HCT116 (cell line): ENCODE data around the gene TENT4A.

ENCODE experiments used
- CEBPB ChIP-seq: IDR thresholded peaks from 2 replicates; pipeline ENCODE4 v1.6.1; 2012; ENCODE audit warnings: low read depth
- CTCF ChIP-seq, 3 experiments: fragments of 200-600 bp in 1 of 3; sonication (generic) in 1 of 3; IDR thresholded peaks in 2 of 3; conservative IDR thresholded peaks in 1 of 3; 2 replicates each; pipeline ENCODE4 v1.5.1; 2012 to 2017; ENCODE audit warnings: low read depth in 2 of 3, low read length in 2 of 3, antibody characterized with exemption in 1 of 3, borderline replicate concordance in 1 of 3, control low read depth in 1 of 3, mild to moderate bottlenecking in 1 of 3, mixed read lengths in 1 of 3, mixed run types in 1 of 3, moderate library complexity in 1 of 3; ENCODE audit not compliant: insufficient read depth in 1 of 3
- EZH2phosphoT487 ChIP-seq: fragments of 200-600 bp; IDR thresholded peaks from 2 replicates; pipeline ENCODE4 v1.6.1; 2018; ENCODE audit warnings: antibody characterized with exemption, borderline replicate concordance
- POLR2A ChIP-seq: IDR thresholded peaks from 2 replicates; pipeline ENCODE4 v1.7.0; 2011; ENCODE audit warnings: borderline replicate concordance; ENCODE audit not compliant: insufficient read depth, insufficient read length; ENCODE audit errors: extremely low read depth
- SIN3A ChIP-seq: IDR thresholded peaks from 2 replicates; pipeline ENCODE4 v1.6.1; 2012; ENCODE audit warnings: low read depth
- ZFX ChIP-seq: fragments of 450-650 bp; IDR thresholded peaks from 2 replicates; pipeline ENCODE4 v1.6.1; 2017
- ZNF274 ChIP-seq: fragments of 200-500 bp; sonication (Bioruptor generic); IDR thresholded peaks from 2 replicates; pipeline ENCODE4 v1.6.1; 2014; ENCODE audit warnings: mild to moderate bottlenecking, low read depth, low read length, inconsistent platforms
- TF ChIP-seq, protein P1 (sequence below): IDR thresholded peaks from 2 replicates; pipeline ENCODE4 v1.6.1; 2012

- TF ChIP-seq SIN3A (no peak; the same call in 1 of the 2 replicates), ZFX (peak; percentile 3; the same call in 1 of the 2 replicates), POLR2A (no peak), CTCF (IDR thresholded peaks at IDR 0.05 in 2 of 3, conservative IDR thresholded peaks at IDR 0.05 in 1 of 3; ENCODE audit: borderline replicate concordance in 1 of 3, insufficient read depth in 1 of 3, low read depth in 2 of 3, low read length in 2 of 3) (no peak), ZNF274 (no peak), CEBPB (no peak), EZH2phosphoT487 (no peak)
- TF ChIP-seq, protein P1, sequence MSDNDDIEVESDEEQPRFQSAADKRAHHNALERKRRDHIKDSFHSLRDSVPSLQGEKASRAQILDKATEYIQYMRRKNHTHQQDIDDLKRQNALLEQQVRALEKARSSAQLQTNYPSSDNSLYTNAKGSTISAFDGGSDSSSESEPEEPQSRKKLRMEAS, result no peak
These were observed at the start of gene TENT4A for GRCh38 chr5:6713274-6714225.
